8988T (cell line): ENCODE results near the gene OBP2B.
"Not testable (repeated sequence)": the region's sequence is repeated elsewhere in the genome, so short reads cannot be mapped to it uniquely, and the experiment has no call there.

Experiments
- DNase-seq: peaks from one replicate; pipeline ENCODE4 v3.0.0; 2011

Gene OBP2B

DNA sequence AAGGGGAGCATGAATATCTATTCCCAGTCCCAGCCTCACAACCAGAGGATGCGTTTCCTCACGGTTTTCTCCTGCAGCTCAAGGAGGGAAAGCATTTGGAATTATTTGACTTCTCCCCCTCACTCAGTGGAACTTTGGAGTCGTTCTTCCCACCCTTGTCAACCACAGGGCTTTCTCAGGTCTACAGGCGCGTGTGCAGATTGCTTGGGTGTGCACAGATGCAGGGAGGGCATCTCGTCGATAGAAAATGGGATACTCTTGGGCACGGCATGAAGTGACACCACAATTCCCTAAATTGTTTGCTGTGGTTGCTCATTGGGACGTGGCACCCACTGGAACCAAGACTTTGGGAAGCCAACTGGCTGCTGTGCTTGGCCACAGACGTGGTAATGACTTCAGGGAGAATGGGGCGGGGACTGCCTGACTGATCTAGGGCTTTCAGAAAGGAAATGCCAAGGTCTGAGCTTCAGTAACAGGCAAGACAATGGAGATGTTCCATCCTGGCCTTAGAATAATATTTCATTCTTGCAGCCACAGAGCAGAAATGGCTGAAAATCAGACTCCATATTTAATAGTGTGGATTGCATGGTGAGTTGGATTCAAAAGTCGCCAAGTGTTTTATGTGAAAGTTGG is 12.2 kb upstream of the OBP2B start:
- no peak for DNase-seq

DNA sequence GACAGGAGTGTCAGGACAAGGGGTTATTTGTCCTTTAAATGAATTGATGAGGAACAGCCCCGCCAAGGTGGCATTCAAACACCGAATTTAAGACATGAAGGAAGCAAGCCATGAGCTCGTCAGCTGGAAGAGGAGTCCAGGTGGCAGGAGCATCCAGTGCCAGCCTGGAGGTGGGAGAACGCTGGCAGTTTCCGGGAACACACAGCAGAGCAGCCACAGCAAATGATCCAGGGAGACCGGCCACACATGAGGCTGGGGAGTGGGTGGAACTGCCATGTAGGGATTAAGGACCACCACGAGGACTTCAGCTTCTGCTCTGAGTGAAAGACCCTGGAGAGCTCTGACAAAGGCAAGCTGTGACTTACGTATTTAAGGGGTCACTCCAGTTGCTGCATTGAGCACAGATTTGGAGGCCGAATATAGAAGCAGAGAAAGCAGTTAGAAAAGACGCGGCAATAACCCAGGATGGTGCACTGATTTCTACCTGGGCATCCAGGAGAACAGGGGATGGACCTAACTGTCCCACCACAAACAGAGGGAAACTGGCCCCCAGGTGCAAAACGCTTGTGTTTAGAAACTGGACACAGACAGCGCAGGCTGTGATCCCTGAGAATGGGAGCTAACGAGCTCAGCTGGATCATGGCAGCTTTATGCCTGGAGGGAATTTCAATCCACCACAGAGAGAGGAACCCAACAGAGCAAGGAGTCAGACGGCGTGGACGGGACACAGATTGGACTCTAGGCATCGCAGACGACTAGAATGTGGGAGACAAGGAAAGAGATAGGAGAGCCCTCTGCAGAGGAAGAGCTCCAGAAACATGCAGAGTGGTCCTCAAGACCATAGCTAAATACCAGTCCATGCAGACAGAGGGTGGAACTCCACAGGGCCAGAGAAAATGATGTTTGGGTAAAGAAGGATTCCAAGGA is 9.3 kb upstream of the OBP2B start:
- not testable (repeated sequence) for DNase-seq

DNA sequence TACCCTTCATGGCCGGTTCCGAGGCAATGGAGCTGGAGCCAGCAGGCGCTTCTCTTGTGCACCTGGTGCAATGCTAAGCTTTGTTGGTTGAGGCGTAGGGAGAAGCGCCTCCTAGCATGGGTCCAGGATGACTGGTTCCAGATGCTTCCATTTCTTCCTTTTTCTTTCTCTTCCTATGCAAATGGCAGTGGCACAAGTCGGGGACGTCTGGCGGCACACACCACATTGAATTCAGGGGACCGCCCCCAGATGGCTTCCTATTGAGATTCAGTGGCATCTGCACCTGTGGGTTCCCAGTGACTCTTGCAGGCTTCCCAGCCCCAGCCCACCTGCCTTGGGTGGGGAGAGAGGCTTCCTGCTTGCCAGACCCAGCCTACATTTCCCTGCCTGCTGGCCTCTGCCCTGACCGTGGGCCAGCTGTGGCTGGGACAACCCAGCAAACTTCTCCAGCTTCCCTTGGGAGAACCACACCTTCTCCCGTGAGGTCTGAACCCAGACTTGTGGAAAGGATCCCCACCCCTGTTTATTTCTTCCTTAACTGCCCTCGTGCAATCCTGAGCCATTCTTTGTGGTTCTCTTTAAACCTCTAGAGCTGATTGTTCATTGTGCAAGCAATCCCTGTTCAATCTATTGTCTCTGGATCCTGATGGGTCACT is 8.4 kb upstream of the OBP2B start:
- DNase-seq = not testable (repeated sequence)

DNA sequence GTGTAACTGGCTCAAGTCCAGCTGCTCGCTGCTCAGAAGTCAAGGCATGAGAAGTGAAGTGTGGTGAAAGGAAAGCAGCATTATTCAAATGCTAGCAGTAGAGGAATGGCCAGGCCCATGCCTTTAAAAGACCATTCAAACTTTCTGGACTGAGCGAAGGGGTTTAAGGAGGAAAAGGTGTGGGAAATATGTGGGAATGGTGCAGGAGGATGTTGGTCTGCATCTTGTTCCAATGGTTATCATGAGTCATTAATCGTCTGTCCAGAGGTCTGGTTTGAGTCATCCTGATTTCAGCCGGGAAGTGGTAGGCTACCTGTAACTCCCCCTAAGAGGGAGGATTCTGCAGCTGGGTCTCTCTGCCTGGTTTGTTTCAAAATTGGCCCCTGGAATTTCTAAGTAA is 5.2 kb upstream of the OBP2B start:
- DNase-seq = not testable (repeated sequence)

DNA sequence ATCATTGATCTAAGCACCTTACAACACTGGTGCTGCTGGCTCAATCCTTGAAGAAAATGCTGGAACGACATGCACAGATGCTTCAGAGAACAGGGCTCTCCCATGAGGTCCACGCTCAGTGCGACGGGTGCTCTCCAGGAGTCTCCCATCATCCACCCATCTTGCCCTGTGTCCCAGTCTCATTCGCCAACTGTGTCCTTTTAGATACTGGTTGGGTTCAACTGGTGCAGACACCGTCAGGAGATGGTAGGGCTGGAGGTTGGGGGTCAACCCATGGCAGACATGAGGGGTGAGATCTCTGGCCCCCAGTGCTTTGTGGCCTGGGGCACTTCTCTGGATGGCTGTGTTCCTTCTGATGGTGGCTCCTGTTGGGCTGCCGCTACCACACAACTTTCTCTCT is 1.6 kb upstream of the OBP2B start:
- DNase-seq = no peak

GRCh38 chr9:133210202-133210532 is 1.1 kb upstream of the OBP2B start:
- no peak for DNase-seq

- not testable (repeated sequence) for DNase-seq
Measured at GRCh38 chr9:133209327-133210201, 514 bp upstream of the OBP2B start.

DNA sequence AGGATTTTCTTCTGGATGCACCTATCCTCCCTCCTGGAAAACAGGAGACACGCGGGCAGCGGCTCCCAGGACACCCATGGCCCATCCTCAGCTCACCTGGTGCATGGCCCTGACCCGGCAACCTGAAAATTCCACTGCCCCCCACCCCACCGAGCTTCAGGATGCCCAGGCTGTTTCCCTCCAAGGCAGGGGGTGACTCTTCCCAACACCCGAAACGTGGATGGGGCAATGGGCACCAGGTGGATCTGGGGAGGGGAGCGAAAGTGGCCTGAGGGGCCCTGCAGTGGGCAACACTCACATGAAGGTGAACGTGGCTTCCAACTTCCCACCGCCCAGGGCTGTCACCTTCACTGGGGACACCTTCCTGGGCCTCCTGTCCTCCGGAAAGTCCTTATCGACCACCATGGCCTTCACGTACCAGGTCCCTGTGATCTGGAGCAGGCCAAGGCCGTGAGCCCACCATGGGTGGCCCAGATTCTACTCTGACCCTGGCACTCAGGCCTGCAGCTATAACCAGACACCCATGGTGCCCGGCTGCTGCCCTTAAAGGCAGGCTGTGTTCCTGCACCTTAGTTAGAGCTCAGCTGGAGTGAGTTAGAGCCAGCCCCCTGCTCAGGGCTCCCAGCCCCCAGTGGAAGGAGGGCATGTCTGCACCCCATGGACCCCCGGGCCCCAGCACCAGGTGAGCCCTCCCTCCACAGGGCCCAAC is 725 bp downstream of the OBP2B start:
- not testable (repeated sequence) for DNase-seq

DNA sequence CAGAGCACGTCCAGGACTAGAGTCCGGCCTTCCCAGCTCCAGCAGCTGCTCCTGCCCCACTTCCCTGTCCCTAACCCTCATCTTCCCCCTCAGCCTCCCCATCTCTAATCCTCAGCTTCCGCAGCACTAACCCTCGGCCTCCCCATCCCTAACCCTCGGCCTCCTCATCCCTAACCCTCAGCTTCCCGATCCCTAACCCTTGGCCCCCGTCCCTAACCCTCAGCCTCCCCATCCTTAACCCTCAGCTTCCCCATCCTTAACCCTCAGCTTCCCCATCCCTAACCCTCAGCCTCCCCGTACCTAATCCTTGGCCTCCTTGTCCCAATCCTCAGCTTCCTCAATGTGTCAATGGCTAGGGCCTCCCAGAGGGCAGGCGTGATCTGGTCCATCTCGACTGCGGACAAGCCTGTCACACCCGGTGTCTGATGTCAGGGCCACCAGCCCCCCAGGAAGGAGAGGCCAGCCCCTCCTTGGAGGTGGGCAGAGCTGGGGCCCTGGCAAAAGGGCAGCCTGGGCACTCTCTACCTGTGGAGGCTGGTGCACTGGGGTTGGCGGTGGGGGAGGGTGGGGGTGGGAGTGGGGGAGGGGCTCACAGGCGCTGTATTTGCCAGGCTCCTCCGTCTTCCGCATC is 1.4 kb downstream of the OBP2B start:
- DNase-seq = no peak

DNA sequence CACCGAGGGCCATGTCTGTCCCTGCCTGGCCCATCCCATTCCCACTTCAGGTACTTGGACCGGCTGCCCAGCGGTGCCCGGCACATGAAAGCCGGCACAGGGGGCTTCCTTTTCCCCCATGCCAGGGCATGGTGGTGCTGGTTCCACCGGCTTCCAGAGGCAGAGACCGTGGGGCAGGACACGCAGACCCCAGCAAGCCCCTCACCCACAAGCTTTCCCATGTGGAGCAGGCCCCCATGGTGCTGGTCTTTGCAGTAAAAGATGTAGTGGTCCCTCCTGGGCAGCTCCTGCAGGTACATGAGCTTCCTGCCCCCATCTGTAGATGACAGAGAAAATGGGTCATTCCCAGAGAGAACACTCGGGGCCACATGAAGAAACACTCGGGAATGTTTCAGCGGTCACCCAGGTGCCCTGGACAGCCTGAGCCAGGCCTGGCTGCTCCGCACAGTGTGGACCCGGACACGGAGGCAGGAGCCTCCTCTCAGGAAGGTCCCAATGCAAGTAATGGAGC is 2.0 kb downstream of the OBP2B start:
- no peak for DNase-seq

DNA sequence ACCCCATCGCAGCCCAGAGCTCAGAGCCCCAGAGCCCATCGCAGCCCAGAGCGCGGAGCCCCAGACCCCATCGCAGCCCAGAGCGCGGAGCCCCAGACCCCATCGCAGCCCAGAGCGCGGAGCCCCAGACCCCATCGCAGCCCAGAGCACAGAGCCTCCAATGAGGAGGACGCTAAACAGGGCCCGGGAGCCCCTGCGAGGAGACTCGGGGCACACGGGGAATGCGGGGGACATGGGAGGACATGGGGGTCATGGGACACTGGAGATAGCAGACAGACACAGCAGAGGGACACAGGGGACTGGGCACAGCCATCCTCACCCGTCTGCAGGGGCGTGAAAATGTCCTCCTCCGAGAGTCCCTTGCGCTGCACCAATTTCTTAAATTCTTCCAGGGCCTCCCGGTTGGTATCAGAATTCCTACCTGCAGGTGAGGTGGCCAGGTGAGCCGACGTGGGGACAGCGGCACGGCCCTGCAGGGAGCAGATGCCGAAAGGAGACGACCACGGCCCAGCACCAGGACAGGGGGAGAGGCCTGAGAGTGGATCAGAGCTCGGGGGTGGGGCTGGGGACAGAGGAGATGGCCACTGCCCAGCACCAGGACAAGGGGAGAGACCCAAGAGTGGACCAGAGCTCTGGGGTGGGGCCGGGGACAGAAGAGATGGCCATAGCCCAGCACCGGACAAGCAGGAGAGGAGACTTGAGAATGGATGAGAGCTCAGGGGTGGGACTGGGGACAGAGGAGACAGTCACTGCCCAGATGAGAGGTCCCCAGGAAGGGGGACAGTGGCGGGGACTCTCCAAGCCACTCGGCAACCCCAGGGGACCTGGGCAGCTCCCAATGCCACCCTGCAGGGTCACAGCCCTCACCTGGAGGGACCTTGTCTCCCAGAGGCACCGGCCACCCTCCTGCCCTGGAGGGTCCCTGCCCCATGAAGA is 2.8 kb downstream of the OBP2B start:
- no peak for DNase-seq

- not testable (repeated sequence) for DNase-seq
Measured at GRCh38 chr9:133205481-133205887, 3.6 kb downstream of the OBP2B start.

GRCh38 chr9:133204993-133205336 is 4.1 kb downstream of the OBP2B start:
- no peak for DNase-seq

- DNase-seq = no peak
Measured at GRCh38 chr9:133204335-133204992, 4.6 kb downstream of the OBP2B start.

GRCh38 chr9:133203506-133204075 is 5.5 kb downstream of the OBP2B start:
- DNase-seq = no peak

DNA sequence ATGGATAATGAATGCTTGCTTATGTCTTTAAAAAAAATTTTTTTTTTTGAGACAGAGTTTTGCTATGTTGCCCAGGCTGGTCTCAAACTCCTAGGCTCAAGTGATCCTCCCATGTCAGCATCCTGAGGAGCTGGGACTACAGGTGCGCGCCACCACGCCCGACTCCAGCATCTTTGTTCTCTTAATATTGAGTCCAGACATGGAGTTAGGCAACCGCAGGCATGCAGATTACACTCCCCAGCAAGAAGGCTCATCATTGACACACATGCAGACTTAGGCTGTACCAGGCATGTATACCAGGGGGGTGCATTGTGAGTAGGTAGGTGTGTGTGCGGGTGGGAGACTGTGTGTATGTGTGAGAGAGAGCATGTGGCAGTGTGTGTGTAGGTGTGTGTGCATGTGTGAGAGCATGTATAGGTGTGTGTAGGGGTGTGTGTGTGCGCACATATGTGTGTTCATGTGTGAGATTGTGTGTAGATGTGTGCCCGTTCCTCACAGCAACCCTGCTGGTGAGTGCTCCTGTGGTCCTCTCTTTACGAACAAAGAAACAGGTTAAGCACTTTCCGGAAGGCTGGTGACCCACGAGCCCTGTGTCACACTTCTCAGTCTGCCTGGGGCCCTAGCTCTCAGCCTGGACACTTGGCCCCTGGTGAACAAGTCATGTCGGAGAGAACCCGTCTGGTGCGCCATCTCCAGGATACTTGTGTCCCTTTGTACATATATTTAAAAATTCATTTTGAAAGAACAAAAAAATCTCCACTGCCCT is 6.2 kb downstream of the OBP2B start:
- DNase-seq = no peak

GRCh38 chr9:133202145-133202513 is 6.9 kb downstream of the OBP2B start:
- DNase-seq = no peak

- DNase-seq = no peak
Measured at GRCh38 chr9:133201424-133202144, 7.5 kb downstream of the OBP2B start.
